Psoas muscle (tissue), 8 donors: ENCODE data around the gene SAMD11. TPM values are rescaled to one million over a fixed set of nuclear protein-coding genes. Genes with fewer than 3 reads are reported as not detected.
A peak's percentile ranks its signal among the peaks of the same experiment; 100 is the strongest.
"Not testable (repeated sequence)": the region's sequence is repeated elsewhere in the genome, so short reads cannot be mapped to it uniquely, and the experiment has no call there.

Experiments used
- ATAC-seq, 4 donors: fragments of 200-7000 bp; cut with Tn5 transposase; one replicate each; pipeline ENCODE4 v1.9.1; 2020; ENCODE audit warnings: moderate library complexity in 3 of 4, mild to moderate bottlenecking in 2 of 4
- DNase-seq, 2 donors: peaks; one replicate each; pipeline ENCODE4 v3.0.0-alpha.2; 2020
- H3K27ac ChIP-seq: fragments of 200-600 bp; one replicate; pipeline ENCODE4 v1.8.0; 2022
- H3K27me3 ChIP-seq, 3 donors: fragments of 200-600 bp in 1 of 3; one replicate each; pipeline versions ENCODE4 v1.6.1 to v1.8.0; 2013 to 2022; ENCODE audit warnings: low read length in 2 of 3, mild to moderate bottlenecking in 2 of 3, moderate library complexity in 1 of 3; ENCODE audit not compliant: insufficient read depth in 3 of 3
- H3K36me3 ChIP-seq, 2 donors: fragments of 200-600 bp in 1 of 2; one replicate each; pipeline versions ENCODE4 v1.6.1 to v1.8.0; 2013 to 2022; ENCODE audit warnings: low read depth in 1 of 2, mild to moderate bottlenecking in 1 of 2, moderate library complexity in 1 of 2; ENCODE audit not compliant: insufficient read depth in 1 of 2
- H3K4me1 ChIP-seq: fragments of 200-600 bp; one replicate; pipeline ENCODE4 v1.8.0; 2022
- H3K4me3 ChIP-seq: fragments of 200-600 bp; one replicate; pipeline ENCODE4 v1.8.0; 2022; ENCODE audit warnings: mild to moderate bottlenecking
- H3K9me3 ChIP-seq: fragments of 200-600 bp; one replicate; pipeline ENCODE4 v1.8.0; 2022
- CTCF ChIP-seq: fragments of 200-600 bp; IDR thresholded peaks from one replicate; pipeline ENCODE4 v1.8.0; 2022; ENCODE audit warnings: antibody characterized with exemption
- WGBS, 3 donors: extraction: QIAGEN DNeasy Blood & Tissue Kit; methylation state at CpG; one replicate each; pipeline versions ENCODE4 v1.1.6 to v1.1.7; 2013; 5-methylcytosine and 5-hydroxymethylcytosine counted together
- intact Hi-C, 2 donors: fragments of 100-400 bp; cut with DNase I; formaldehyde crosslinking; loops; one replicate each; pipeline versions ENCODE4 v1.11.0 to v1.14.2; 2022
- polyA plus RNA-seq, 3 donors: library from polyadenylated mRNA; stranded (reverse); fragments of 200-250 nt; gene quantifications; one replicate each; pipeline ENCODE4 v1.2.3, GENCODE V29; 2013
- total RNA-seq, 4 donors: library from RNA; stranded (reverse); fragmentation: NEBNext Ultra II Directional in 2 of 4; extraction: Animal tissue kit (Norgen Biotek cat#: 25700) in 2 of 4; gene quantifications; one replicate each; pipeline versions ENCODE4 v1.2.1 to v1.2.4, GENCODE V29; 2021 to 2023
- donor health status: healthy with polysubstance abuse.
- donor health status: DM: no; HTN: no; CAD: no; lungs with moderate emphysema.
- donor health status: Bipolar disorder and iron deficiency.
- donor health status: healthy.
- donor health status: DM: yes; HTN: yes; CAD: no.
- donor health status: DM: no; HTN: no; CAD: no.
- donor health status: DM: no; HTN: no; CAD: no.
- donor health status: DM: yes; HTN: yes; CAD: no.

SAMD11 gene
- total and polyA plus RNA-seq, 7 donors = 0.28 to 6.9 (median 1.0) TPM; not detected in 1

DNA sequence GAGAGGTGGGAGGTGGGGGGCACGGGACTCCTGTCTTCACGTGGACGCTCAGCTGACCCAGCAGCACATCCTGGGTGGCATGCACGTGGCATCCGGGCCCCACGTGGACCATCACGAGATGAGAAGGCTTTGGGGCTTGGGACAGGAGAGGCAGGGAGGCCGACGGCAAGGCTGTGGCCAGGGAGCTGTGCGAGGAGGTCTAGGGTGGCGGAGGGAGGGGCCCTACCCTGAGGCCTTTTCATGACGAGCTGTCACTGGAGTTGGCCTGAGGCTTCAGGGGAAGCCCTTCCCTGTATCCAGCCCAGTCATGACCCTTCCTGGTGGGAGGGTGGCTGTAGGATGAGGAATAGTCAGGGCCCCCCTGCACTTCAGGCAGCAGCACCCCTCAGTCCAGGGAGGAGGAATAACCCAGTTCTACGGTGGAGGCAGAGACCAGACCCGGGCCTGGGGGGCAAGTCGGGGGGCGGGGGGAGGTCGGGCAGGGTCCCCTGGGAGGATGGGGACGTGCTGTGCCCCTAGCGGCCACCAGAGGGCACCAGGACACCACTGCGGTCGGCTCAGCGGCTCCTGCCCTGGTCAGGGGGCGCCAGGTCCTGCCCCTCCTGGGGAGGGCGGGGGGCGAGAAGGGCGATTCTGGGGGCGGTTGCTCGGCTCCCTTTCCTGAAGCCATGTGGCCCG lies 60.2 kb downstream of the SAMD11 start:
- no peak overlapping the region for H3K27ac ChIP-seq
- TF ChIP-seq CTCF = peak; percentile 93
- no peaks in the 10 kb centered on the region for H3K9me3 ChIP-seq
- H3K27me3 ChIP-seq = no peaks in the 10 kb centered on the region
- peaks cover 32% of the 10 kb centered on the region for H3K4me1 ChIP-seq
- DNase-seq = peak; percentile 55 to 81
- 18 to 24% (median 23%) methylated on average over 23 to 29 of the region's 29 CpGs for WGBS, 3 donors
- intact Hi-C loops = loop anchor here (1.0 to 5.0 kb wide), 4 partner anchors 15 to 308 kb away; no protein-coding TSS in a partner anchor
- H3K4me3 ChIP-seq = peak overlapping the region; percentile 49
- no peak for ATAC-seq
- no peaks in the 10 kb centered on the region for H3K36me3 ChIP-seq

GRCh38 chr1:984476-984814 lies 60.7 kb downstream of the SAMD11 start:
- DNase-seq = no peak
- no peaks in the 10 kb centered on the region for H3K9me3 ChIP-seq
- H3K4me1 ChIP-seq = peaks cover 27% of the 10 kb centered on the region
- H3K4me3 ChIP-seq = peak overlapping the region; percentile 49
- WGBS, 3 donors = 59 to 64% (median 59%) methylated on average over 12 of the region's 12 CpGs
- ATAC-seq = no peak
- intact Hi-C loops = loop anchor here (1.0 to 5.0 kb wide), 4 partner anchors 14 to 308 kb away; no protein-coding TSS in a partner anchor
- TF ChIP-seq CTCF = no peak
- H3K27me3 ChIP-seq = no peaks in the 10 kb centered on the region
- no peaks in the 10 kb centered on the region for H3K36me3 ChIP-seq
- H3K27ac ChIP-seq = no peak overlapping the region

DNA sequence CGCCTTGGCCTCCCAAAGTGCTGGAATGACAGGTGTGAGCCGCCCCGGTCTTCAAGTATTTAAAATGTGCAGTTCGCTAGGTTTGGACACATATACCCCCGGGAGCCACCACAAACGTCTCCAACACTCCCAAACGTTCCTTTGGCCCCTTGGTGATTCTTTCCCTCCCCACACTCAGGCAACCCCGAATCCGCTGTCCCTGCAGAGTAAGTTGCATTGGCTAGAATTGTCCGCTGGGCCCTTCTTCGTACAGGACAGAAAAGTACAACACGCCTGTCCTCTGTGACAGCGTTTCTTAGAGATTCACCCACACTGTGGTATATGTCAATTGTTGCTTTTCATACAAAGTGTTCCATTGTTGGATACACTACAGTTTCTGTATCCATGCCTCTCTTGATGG lies 61.4 kb downstream of the SAMD11 start:
- 76 to 78% (median 78%) methylated on average over 13 of the region's 13 CpGs for WGBS, 3 donors
- no peaks in the 10 kb centered on the region for H3K9me3 ChIP-seq
- DNase-seq (no peak), ATAC-seq (no peak)
- no peak for TF ChIP-seq CTCF
- intact Hi-C loops = loop anchor here in 1 of 2 donors (2.0 kb wide), 2 partner anchors 14 to 78 kb away; no protein-coding TSS in a partner anchor
- H3K27ac ChIP-seq = no peak overlapping the region
- H3K4me1 ChIP-seq = peaks cover 20% of the 10 kb centered on the region
- no peak overlapping the region for H3K4me3 ChIP-seq
- no peaks in the 10 kb centered on the region for H3K27me3 ChIP-seq
- no peaks in the 10 kb centered on the region for H3K36me3 ChIP-seq

DNA sequence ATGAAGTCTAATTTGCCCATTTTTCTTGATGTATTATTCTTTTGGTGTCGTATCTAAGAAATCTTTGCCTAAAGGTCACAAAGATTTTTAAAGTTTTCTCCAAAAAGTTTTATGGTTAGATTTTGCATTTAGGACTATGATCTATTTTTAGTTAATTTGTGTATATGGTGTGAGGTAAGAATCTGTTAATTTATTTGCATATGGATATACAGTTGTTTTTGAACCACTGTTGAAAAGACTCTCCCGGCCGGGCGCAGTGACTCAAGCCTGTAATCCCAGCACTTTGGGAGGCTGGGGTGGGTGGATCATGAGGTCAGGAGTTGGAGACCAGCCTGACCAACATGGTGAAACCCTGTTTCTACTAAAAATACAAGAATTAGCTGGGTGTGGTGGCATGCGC lies 64.3 kb downstream of the SAMD11 start:
- H3K9me3 ChIP-seq, ATAC-seq, DNase-seq, H3K4me1 ChIP-seq, intact Hi-C loops, H3K27me3 ChIP-seq, H3K27ac ChIP-seq, H3K36me3 ChIP-seq, H3K4me3 ChIP-seq: not testable (repeated sequence)
- 82 to 91% (median 83%) methylated on average over 5 of the region's 5 CpGs for WGBS, 3 donors

DNA sequence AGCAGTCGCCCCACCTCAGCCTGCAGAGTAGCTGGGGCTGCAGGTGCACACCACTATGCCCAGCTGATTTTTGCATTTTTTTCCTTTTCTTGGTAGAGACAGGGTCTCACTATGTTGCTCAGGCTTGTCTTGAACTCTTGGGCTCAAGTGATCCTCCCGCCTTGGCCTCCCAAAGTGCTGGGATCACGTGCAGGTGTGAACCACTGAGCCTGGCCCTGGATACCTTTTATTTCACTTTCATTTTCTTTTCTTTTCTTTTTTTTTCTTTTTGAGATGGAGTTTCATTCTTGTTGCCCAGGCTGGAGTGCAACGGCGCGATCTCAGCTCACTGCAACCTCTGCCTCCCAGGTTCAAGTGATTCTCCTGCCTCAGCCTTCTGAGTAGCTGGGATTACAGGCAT lies 67.6 kb downstream of the SAMD11 start:
- intact Hi-C loops, H3K27me3 ChIP-seq, H3K36me3 ChIP-seq, ATAC-seq, H3K4me3 ChIP-seq, H3K27ac ChIP-seq, DNase-seq, H3K4me1 ChIP-seq, H3K9me3 ChIP-seq: not testable (repeated sequence)
- WGBS, 3 donors = 90 to 99% (median 95%) methylated on average over 6 of the region's 6 CpGs
